ENCODE measurements around the gene EGFL7.

Gene EGFL7

GRCh38 chr9:136720251-136720897 is 57.7 kb downstream of the EGFL7 start:
- H3K4me3 ChIP-seq (ENCODE audit: insufficient read depth, low read depth, low read length), result no peak overlapping the region
- 15 to 20% methylated on average over 19 to 20 of the region's 20 CpGs for WGBS, 2 experiments
- peaks cover 21% of the 10 kb centered on the region for H3K36me3 ChIP-seq (ENCODE audit: control insufficient read depth, insufficient read depth, low read length)
- H3K27me3 ChIP-seq (ENCODE audit: control insufficient read depth, insufficient read depth, low read length, poor library complexity, severe bottlenecking), result no peaks in the 10 kb centered on the region
- H3K9me3 ChIP-seq (ENCODE audit: control insufficient read depth, low read length), result no peaks in the 10 kb centered on the region
- H3K4me1 ChIP-seq (ENCODE audit: control insufficient read depth, insufficient read depth, low read length), result peaks cover 23% of the 10 kb centered on the region
- peak overlapping the region; percentile 81 for H3K27ac ChIP-seq (ENCODE audit: insufficient read depth, low read depth, low read length, poor library complexity, severe bottlenecking)

DNA sequence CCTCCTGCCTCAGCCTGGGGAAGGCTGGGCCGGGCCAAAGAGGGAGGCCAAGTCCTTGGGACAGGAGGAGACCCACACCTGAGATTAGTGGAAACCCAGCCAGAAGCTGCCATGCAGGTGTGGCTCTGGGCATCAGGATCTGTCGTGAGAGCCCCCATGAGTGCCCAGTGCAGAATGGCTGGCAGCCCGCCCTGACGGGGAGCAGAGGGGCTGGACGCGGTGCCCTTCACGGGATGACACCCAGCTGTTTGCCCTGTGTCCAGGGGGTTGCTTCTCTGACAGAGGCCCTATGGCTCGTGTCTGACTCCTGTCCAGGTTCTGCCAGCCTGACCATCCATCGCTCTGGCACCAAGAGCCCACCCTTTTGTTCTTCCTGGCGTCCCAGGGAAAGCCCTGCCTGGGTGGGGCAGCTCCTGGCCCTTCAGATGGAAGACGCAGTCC is 58.2 kb downstream of the EGFL7 start:
- Histone ChIP-seq H3K36me3 (ENCODE audit: control insufficient read depth, insufficient read depth, low read length) (peaks cover 26% of the 10 kb centered on the region), H3K9me3 (ENCODE audit: control insufficient read depth, low read length) (no peaks in the 10 kb centered on the region), H3K4me1 (ENCODE audit: control insufficient read depth, insufficient read depth, low read length) (peaks cover 29% of the 10 kb centered on the region), H3K4me3 (ENCODE audit: insufficient read depth, low read depth, low read length) (no peak overlapping the region), H3K27me3 (ENCODE audit: control insufficient read depth, insufficient read depth, low read length, poor library complexity, severe bottlenecking) (no peaks in the 10 kb centered on the region), H3K27ac (ENCODE audit: insufficient read depth, low read depth, low read length, poor library complexity, severe bottlenecking) (peak overlapping the region; percentile 81)
- 85 to 86% methylated on average over 11 of the region's 11 CpGs for WGBS, 2 experiments

GRCh38 chr9:136721339-136722092 is 58.8 kb downstream of the EGFL7 start:
- Histone ChIP-seq H3K4me1 (ENCODE audit: control insufficient read depth, insufficient read depth, low read length) (peaks cover 33% of the 10 kb centered on the region), H3K27ac (ENCODE audit: insufficient read depth, low read depth, low read length, poor library complexity, severe bottlenecking) (no peak overlapping the region), H3K36me3 (ENCODE audit: control insufficient read depth, insufficient read depth, low read length) (peaks cover 30% of the 10 kb centered on the region), H3K9me3 (ENCODE audit: control insufficient read depth, low read length) (no peaks in the 10 kb centered on the region), H3K4me3 (ENCODE audit: insufficient read depth, low read depth, low read length) (no peak overlapping the region), H3K27me3 (ENCODE audit: control insufficient read depth, insufficient read depth, low read length, poor library complexity, severe bottlenecking) (no peaks in the 10 kb centered on the region)
- 93 to 94% methylated on average over 30 of the region's 30 CpGs for WGBS, 2 experiments
